ENCODE data around the gene VAV3.
"Not testable (repeated sequence)": the region's sequence is repeated elsewhere in the genome, so short reads cannot be mapped to it uniquely, and the experiment has no call there.

Gene VAV3, protein sequence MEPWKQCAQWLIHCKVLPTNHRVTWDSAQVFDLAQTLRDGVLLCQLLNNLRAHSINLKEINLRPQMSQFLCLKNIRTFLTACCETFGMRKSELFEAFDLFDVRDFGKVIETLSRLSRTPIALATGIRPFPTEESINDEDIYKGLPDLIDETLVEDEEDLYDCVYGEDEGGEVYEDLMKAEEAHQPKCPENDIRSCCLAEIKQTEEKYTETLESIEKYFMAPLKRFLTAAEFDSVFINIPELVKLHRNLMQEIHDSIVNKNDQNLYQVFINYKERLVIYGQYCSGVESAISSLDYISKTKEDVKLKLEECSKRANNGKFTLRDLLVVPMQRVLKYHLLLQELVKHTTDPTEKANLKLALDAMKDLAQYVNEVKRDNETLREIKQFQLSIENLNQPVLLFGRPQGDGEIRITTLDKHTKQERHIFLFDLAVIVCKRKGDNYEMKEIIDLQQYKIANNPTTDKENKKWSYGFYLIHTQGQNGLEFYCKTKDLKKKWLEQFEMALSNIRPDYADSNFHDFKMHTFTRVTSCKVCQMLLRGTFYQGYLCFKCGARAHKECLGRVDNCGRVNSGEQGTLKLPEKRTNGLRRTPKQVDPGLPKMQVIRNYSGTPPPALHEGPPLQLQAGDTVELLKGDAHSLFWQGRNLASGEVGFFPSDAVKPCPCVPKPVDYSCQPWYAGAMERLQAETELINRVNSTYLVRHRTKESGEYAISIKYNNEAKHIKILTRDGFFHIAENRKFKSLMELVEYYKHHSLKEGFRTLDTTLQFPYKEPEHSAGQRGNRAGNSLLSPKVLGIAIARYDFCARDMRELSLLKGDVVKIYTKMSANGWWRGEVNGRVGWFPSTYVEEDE

DNA sequence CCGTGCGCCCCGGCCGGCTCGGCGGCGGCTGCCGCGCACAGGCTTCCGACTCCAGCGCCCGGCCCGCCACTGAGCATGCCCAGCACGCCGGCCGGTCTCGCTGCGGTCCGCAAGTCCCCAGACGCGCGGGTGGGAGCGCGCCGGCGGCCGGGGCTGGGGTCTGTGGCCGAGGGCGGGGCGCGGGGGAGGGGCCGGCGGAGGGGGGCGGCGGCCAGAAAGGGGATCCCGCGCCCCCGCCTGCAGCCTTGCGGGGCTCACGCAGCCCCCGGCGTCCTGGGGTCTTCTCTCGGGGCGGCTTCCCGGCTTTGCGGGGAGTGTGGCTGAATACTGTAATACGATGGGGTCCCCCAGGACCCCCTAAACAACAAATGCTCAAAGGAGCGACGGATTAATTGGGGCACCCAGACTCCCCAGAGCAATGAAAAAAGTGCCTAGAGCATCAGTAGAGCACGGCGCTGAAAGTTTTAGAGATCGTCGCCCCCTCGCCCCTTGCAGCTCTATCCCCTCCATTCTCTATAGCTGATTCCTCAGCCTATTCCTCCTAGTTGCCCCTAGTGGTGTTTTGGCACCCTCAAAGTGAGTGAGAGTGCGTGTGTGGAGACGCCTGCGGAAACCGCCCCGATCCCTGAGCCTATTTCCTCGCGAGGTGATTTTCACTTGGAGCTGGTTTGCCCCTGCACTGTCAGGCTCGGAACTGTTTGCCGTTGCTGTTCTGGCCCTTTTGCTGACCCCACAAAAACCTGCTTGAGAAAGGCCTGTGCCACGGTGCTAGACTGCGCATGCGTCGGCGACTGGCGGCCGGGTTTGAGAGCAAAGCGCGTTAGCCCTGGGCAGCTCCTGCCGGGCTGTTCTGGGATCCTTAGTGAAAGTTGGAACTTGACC is at the start of gene VAV3:
VAV3 (minus strand) TSS at position 71 of the 882 bp plus-strand sequence. CDS start 311 bp downstream, outside the sequence.
- DNase-seq (ENCODE audit: low read depth) = peak; percentile 36

DNA sequence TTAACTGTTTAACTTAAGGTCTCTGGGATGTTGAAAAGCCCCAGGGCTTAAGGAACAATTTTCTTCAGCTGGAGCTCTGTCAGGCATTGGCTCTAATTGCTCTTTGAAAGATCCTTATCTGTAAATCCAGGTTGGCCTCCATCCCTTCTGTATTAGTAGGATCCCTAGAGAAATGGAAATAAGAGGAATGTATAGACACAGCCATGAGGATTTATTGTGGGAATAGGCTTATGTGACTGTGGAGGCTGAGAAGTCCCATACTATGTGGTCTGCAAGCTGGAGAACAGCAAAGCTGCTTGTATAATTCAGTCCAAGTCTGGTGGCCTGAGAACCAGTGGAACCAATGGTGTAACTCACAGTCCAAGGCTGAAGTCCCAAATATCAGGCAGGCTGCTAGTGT is 47.6 kb upstream of the VAV3 start:
- DNase-seq (ENCODE audit: low read depth) = no peak

- no peak for DNase-seq (ENCODE audit: low read depth)
Observed at GRCh38 chr1:108011295-108011694, 46.3 kb upstream of the VAV3 start.

- DNase-seq (ENCODE audit: low read depth) = no peak
Observed at GRCh38 chr1:108010581-108010980, 45.6 kb upstream of the VAV3 start.

GRCh38 chr1:108009603-108010195 is 44.7 kb upstream of the VAV3 start:
- DNase-seq (ENCODE audit: low read depth) = peak; percentile 13

- DNase-seq (ENCODE audit: low read depth) = no peak
Observed at GRCh38 chr1:108007531-108007930, 42.6 kb upstream of the VAV3 start.

- DNase-seq (ENCODE audit: low read depth) = no peak
Observed at GRCh38 chr1:108007070-108007469, 42.1 kb upstream of the VAV3 start.

DNA sequence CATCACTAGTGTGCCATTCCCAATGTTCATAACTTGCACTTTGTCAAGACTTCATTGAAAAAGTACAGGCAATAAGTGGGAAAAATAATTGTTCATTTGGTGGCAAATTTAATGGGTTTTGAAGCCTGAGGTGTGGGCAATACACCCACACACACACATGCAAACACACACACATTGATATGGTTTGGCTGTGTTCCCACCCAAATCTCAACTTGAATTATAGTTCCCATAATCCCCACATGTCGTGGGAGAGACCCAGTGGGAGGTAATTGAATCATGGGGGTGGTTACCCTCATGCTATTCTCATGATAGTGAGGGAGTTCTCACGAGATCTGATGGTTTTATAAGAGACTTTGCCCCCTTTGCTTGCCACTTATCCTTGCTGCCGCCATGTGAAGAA is 39.9 kb upstream of the VAV3 start:
- DNase-seq (ENCODE audit: low read depth) = not testable (repeated sequence)

DNA sequence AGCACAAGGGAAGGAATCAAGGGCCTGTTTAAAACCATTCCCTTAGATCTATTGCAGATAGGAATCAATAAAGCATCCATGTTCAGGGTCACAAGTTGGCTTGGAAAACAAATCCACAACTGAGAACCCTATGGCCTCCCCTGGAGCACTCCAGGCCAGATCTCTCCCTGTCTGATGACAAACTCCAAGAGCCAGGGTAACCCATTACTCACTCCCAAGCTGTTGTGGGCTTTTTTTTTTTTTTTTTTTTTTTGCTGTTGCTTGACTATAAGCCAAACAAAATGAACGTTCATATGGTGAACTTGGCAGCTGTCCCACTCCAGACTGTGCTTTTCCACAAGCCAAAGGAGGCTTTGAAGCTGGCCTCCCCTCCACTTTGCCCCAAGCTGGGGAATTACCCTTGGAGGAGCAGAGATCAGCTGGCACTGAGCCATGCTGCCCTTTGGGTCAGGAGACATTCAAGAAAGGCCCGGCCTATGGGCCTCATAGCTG is 35.7 kb upstream of the VAV3 start:
- peak; percentile 11 for DNase-seq (ENCODE audit: low read depth)

- DNase-seq (ENCODE audit: low read depth) = no peak
Observed at GRCh38 chr1:108000184-108000583, 35.2 kb upstream of the VAV3 start.

- DNase-seq (ENCODE audit: low read depth) = no peak
Observed at GRCh38 chr1:107997866-107998265, 32.9 kb upstream of the VAV3 start.

GRCh38 chr1:107993920-107994319 is 28.9 kb upstream of the VAV3 start:
- no peak for DNase-seq (ENCODE audit: low read depth)

- no peak for DNase-seq (ENCODE audit: low read depth)
Observed at GRCh38 chr1:107992347-107992746, 27.4 kb upstream of the VAV3 start.

GRCh38 chr1:107991371-107992066 is 26.5 kb upstream of the VAV3 start:
- DNase-seq (ENCODE audit: low read depth) = peak; percentile 18

GRCh38 chr1:107990606-107991005 is 25.6 kb upstream of the VAV3 start:
- DNase-seq (ENCODE audit: low read depth) = no peak

DNA sequence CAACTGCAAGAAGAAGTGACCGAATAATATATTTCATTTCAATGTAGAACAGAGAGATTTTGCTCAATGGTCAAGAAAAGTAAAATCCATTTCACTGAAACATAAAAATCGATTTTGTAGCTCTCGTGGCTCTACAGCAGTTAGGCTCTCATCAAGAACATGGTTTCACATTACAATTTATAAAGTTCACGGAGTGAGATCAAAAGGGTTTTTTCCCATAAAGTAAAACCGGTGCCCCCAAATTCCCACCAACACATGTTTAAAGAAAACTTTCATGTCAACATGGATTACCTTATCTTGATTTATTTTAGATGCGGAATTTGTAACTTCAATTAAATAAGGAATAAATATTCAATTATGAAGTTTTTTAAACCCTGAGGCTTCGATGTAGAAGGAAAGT is 16.3 kb upstream of the VAV3 start:
- DNase-seq (ENCODE audit: low read depth) = no peak

GRCh38 chr1:107979926-107980325 is 14.9 kb upstream of the VAV3 start:
- DNase-seq (ENCODE audit: low read depth) = no peak

DNA sequence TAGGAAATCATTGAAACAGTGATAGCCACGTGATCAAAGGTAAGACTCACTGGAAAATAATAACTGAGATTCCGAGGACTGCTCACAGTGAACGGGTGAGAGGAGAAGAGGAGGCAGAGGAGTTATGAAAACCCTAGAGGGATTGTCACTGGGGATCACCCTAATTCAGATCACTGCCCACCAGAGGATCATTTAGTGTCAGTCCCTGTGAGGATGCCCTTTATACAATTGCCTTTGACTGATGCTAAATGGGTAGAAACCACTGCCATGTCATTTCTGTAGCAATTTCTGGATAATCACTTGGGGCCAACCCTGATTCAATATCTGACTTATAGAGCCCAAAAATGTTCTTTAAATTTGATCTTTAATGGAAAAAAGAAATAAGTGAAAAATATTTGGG is 14.1 kb upstream of the VAV3 start:
- no peak for DNase-seq (ENCODE audit: low read depth)

GRCh38 chr1:107976836-107977235 is 11.9 kb upstream of the VAV3 start:
- DNase-seq (ENCODE audit: low read depth) = no peak

DNA sequence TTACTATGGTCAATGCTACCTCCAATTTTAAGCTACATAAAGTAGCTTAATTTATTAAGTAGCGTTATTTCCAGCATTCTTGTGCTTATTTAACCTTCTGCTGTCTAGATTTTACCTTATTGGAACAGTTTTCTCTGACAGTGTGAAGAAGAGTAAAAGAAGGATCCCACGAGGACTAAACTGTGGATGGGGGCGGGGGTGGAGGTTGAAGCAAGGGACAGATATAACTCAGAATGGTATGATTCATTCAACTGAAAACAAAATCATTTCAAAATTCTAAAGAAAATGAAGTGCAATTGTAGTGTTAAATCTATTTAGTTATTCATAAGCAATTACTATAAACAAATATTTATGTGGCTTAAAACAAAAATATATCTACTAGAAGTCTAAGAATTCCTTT is 11.5 kb upstream of the VAV3 start:
- DNase-seq (ENCODE audit: low read depth) = no peak

DNA sequence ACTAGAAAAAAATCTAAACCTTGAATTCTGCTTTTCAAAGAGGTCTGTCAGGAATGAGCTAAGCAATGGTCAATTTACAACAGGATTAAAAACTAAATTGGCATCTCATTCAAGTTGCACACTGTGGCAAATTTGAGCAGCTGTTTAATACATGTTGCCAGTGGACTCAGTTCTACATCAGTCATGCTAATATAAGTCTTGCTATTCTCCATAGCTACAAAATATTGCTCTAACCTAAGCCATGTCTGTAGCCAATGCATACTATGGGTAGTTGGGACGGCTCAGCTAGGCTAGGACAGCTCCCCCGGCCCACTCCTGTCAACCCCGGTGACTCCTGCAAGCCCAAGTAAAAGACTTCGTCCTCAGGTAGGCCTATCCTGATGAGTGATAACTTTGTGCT is 10.9 kb upstream of the VAV3 start:
- DNase-seq (ENCODE audit: low read depth) = no peak

Measured in EH (cell line).